H1 (cell line): ENCODE measurements around the gene HEPACAM. TPM values are rescaled to one million over a fixed set of nuclear protein-coding genes. Genes with fewer than 3 reads are reported as not detected.

Source experiments
- CTCF ChIA-PET: fragments of 300-600 bp; sonication (Branson Sonifier 250); formaldehyde crosslinking; loops from one replicate; lab custom pipeline; 2021; ENCODE audit not compliant: partially characterized antibody; lab: Charles Lee
- POLR2A ChIA-PET: fragments of 300-600 bp; sonication (Branson Sonifier 250); formaldehyde crosslinking; loops from one replicate; lab custom pipeline; 2021; ENCODE audit warnings: inconsistent platforms; ENCODE audit not compliant: partially characterized antibody; lab: Charles Lee
- DNase-seq, 2 experiments: peaks; one replicate each; pipeline versions ENCODE4 v3.0.0 to v3.0.0-alpha.2; 2010 to 2022; ENCODE audit warnings: low spot score in 2 of 2, low read depth in 1 of 2, mixed read lengths in 1 of 2
- FAIRE-seq: peaks from 2 replicates; lab custom pipeline; 2011; peaks lifted over from hg19 to GRCh38; lab: Jason Lieb, UNC
- H2AFZ ChIP-seq: 2 replicates; pipeline ENCODE4 v1.8.1; 2012; ENCODE audit warnings: low read length, inconsistent platforms
- H2AK5ac ChIP-seq: 2 replicates; pipeline ENCODE4 v1.6.1; 2013; ENCODE audit warnings: low read depth, low read length
- H2BK120ac ChIP-seq: replicated peaks from 2 replicates; pipeline ENCODE3; 2013; ENCODE audit warnings: low read depth, low read length, inconsistent platforms
- H2BK12ac ChIP-seq: 2 replicates; pipeline ENCODE4 v1.6.1; 2013; ENCODE audit warnings: low read depth, low read length
- H2BK15ac ChIP-seq: 2 replicates; pipeline ENCODE4 v1.6.1; 2013; ENCODE audit warnings: low read length
- H2BK20ac ChIP-seq: 2 replicates; pipeline ENCODE4 v1.6.1; 2013; ENCODE audit warnings: low read length
- H2BK5ac ChIP-seq: 2 replicates; pipeline ENCODE4 v1.6.1; 2013; ENCODE audit warnings: low read depth, low read length
- H3K14ac ChIP-seq: 2 replicates; pipeline ENCODE4 v1.6.1; 2013; ENCODE audit warnings: inconsistent platforms; ENCODE audit not compliant: insufficient read length
- H3K18ac ChIP-seq: 2 replicates; pipeline ENCODE4 v1.6.1; 2013; ENCODE audit warnings: low read length; ENCODE audit errors: extremely low read depth
- H3K23ac ChIP-seq: 2 replicates; pipeline ENCODE4 v1.6.1; 2013; ENCODE audit warnings: inconsistent platforms; ENCODE audit not compliant: insufficient read length
- H3K23me2 ChIP-seq: 2 replicates; pipeline ENCODE4 v1.6.1; 2013; ENCODE audit warnings: low read depth, low read length
- H3K27ac ChIP-seq: 2 replicates; pipeline ENCODE4 v1.6.1; 2011; ENCODE audit warnings: low read depth, low read length, inconsistent platforms
- H3K27me3 ChIP-seq, 4 experiments: replicated peaks in 1 of 4; 1 replicate in 1 of 4; 2 replicates in 3 of 4; pipeline versions ENCODE4 v1.6.1 to v1.8.1; 2011 to 2013; ENCODE audit warnings: low read length in 3 of 4, mild to moderate bottlenecking in 3 of 4, inconsistent platforms in 2 of 4, mixed read lengths in 2 of 4, moderate library complexity in 1 of 4; ENCODE audit not compliant: control insufficient read depth in 3 of 4, insufficient read depth in 3 of 4; ENCODE audit errors: extremely low read depth in 1 of 4
- H3K36me3 ChIP-seq, 4 experiments: 2 replicates each; pipeline versions ENCODE4 v1.6.1 to v1.8.1; 2011 to 2013; ENCODE audit warnings: mild to moderate bottlenecking in 4 of 4, low read length in 3 of 4, moderate library complexity in 2 of 4, control low read depth in 1 of 4, inconsistent platforms in 1 of 4; ENCODE audit not compliant: insufficient read depth in 4 of 4, control insufficient read depth in 2 of 4
- H3K4ac ChIP-seq: replicated peaks from 2 replicates; pipeline ENCODE3; 2013; ENCODE audit warnings: low read length, low read depth, mixed read lengths, inconsistent platforms; ENCODE audit not compliant: insufficient read length
- H3K4me1 ChIP-seq, 4 experiments: replicated peaks in 1 of 4; 1 replicate in 1 of 4; 2 replicates in 3 of 4; pipeline versions ENCODE4 v1.6.1 to v1.8.1; 2011 to 2013; ENCODE audit warnings: low read length in 3 of 4, inconsistent platforms in 2 of 4, mixed read lengths in 1 of 4; ENCODE audit not compliant: insufficient read depth in 4 of 4, control insufficient read depth in 3 of 4
- H3K4me2 ChIP-seq, 2 experiments: 2 replicates each; pipeline versions ENCODE4 v1.6.1 to v1.8.1; 2011 to 2013; ENCODE audit warnings: low read depth in 2 of 2, low read length in 2 of 2, control low read depth in 1 of 2, inconsistent platforms in 1 of 2, mild to moderate bottlenecking in 1 of 2; ENCODE audit not compliant: insufficient read depth in 1 of 2
- H3K4me3 ChIP-seq, 4 experiments: fragments of 200-600, 300-600 bp in 1 of 4; sonication (generic), shearing (Covaris generic), sonication (Bioruptor Twin) in 1 of 4; 2 replicates each; pipeline versions ENCODE4 v1.5.1 to v1.8.1; 2011 to 2016; ENCODE audit warnings: low read length in 4 of 4, low read depth in 3 of 4, control low read depth in 2 of 4, inconsistent platforms in 2 of 4, mild to moderate bottlenecking in 2 of 4, mixed read lengths in 1 of 4, moderate library complexity in 1 of 4; ENCODE audit not compliant: insufficient read depth in 2 of 4; ENCODE audit errors: extremely low read depth in 1 of 4
- H3K56ac ChIP-seq: replicated peaks from 2 replicates; pipeline ENCODE3; 2013; ENCODE audit warnings: low read depth, mild to moderate bottlenecking, mixed read lengths, low read length, inconsistent platforms; ENCODE audit not compliant: insufficient read length
- H3K79me1 ChIP-seq: 2 replicates; pipeline ENCODE4 v1.6.1; 2013; ENCODE audit warnings: low read depth, low read length, control low read depth
- H3K79me2 ChIP-seq, 2 experiments: 2 replicates each; pipeline versions ENCODE4 v1.6.1 to v1.8.1; 2012 to 2013; ENCODE audit warnings: low read length in 2 of 2, mild to moderate bottlenecking in 2 of 2, inconsistent platforms in 1 of 2; ENCODE audit not compliant: insufficient read depth in 2 of 2, control insufficient read depth in 1 of 2
- H3K9ac ChIP-seq, 4 experiments: replicated peaks in 1 of 4; 1 replicate in 1 of 4; 2 replicates in 3 of 4; pipeline versions ENCODE4 v1.6.1 to v1.8.1; 2011 to 2013; ENCODE audit warnings: low read depth in 3 of 4, low read length in 3 of 4, control low read depth in 2 of 4, mild to moderate bottlenecking in 2 of 4, moderate library complexity in 2 of 4, inconsistent platforms in 1 of 4; ENCODE audit errors: extremely low read depth in 1 of 4
- H3K9me3 ChIP-seq, 2 experiments: 2 replicates each; pipeline versions ENCODE4 v1.6.1 to v1.8.1; 2012 to 2013; ENCODE audit warnings: mild to moderate bottlenecking in 2 of 2, moderate library complexity in 2 of 2, control low read depth in 1 of 2, inconsistent platforms in 1 of 2, low read depth in 1 of 2, low read length in 1 of 2, mixed read lengths in 1 of 2; ENCODE audit not compliant: insufficient read depth in 2 of 2
- H4K20me1 ChIP-seq, 2 experiments: replicated peaks in 1 of 2; 2 replicates each; pipeline versions ENCODE3 to v1.8.1; 2011 to 2013; ENCODE audit warnings: inconsistent platforms in 2 of 2, low read length in 2 of 2, mild to moderate bottlenecking in 1 of 2; ENCODE audit not compliant: insufficient read depth in 2 of 2, control insufficient read depth in 1 of 2
- H4K5ac ChIP-seq: 2 replicates; pipeline ENCODE4 v1.6.1; 2013; ENCODE audit warnings: low read length, low read depth, mixed read lengths, inconsistent platforms; ENCODE audit not compliant: insufficient read length
- H4K8ac ChIP-seq: 2 replicates; pipeline ENCODE4 v1.8.0; 2013; ENCODE audit warnings: mild to moderate bottlenecking, moderate library complexity, low read length, inconsistent platforms; ENCODE audit not compliant: insufficient read depth; ENCODE audit errors: extremely low read depth
- H4K91ac ChIP-seq: replicated peaks from 2 replicates; pipeline ENCODE3; 2013; ENCODE audit warnings: low read length, mixed read lengths, inconsistent platforms; ENCODE audit not compliant: insufficient read length
- BACH1 ChIP-seq: IDR thresholded peaks from 2 replicates; pipeline ENCODE4 v1.6.1; 2012; ENCODE audit warnings: low read length, improper control_type of control experiment
- EP300 ChIP-seq, 2 experiments: IDR thresholded peaks; 1 replicate in 1 of 2; 2 replicates in 1 of 2; pipeline ENCODE4 v1.6.1; 2011 to 2012; ENCODE audit warnings: low read depth in 2 of 2, low read length in 2 of 2, mild to moderate bottlenecking in 2 of 2, borderline replicate concordance in 1 of 2, inconsistent platforms in 1 of 2, moderate library complexity in 1 of 2
- GABPA ChIP-seq: IDR thresholded peaks from 2 replicates; pipeline ENCODE4 v1.6.1; 2011; ENCODE audit warnings: mild to moderate bottlenecking, low read length, moderate library complexity, borderline replicate concordance; ENCODE audit not compliant: insufficient read depth
- POLR2AphosphoS5 ChIP-seq: IDR thresholded peaks from 2 replicates; pipeline ENCODE4 v1.6.1; 2011; ENCODE audit warnings: low read depth, low read length
- WGBS, 2 experiments: shearing (Covaris generic) in 1 of 2; methylation state at CpG; one replicate each; pipeline versions ENCODE4 v1.1.6 to v1.1.7; 2013 to 2015; ENCODE audit warnings: low lambda C conversion rate in 2 of 2, mixed read lengths in 2 of 2, inconsistent platforms in 1 of 2, low coverage in 1 of 2, missing lambda C conversion rate in 1 of 2; ENCODE audit not compliant: insufficient replicate concordance in 2 of 2, insufficient coverage in 1 of 2, insufficient read length in 1 of 2; ENCODE audit errors: extremely low coverage in 1 of 2, missing lambda C conversion rate in 1 of 2; 5-methylcytosine and 5-hydroxymethylcytosine counted together
- polyA plus RNA-seq, 7 experiments: library from polyadenylated mRNA; depleted of rRNA in 3 of 7; stranded (reverse) in 5 of 7; unstranded in 2 of 7; fragments of >200 nt in 5 of 7; fragments of 200-250 nt in 2 of 7; gene quantifications; 1 replicate in 5 of 7; 2 replicates in 1 of 7; 4 replicates in 1 of 7; pipeline versions ENCODE4 v1.2.1 to v1.2.3, GENCODE V29; 2011 to 2013; ENCODE audit warnings: missing spikeins in 2 of 7, mixed read lengths in 2 of 7
- total RNA-seq: library from RNA; stranded (reverse); fragmentation: NEBNext Ultra II Directional; extraction: Animal tissue kit (Norgen Biotek cat#: 25700); gene quantifications from 2 replicates; pipeline ENCODE4 v1.2.1, GENCODE V29; 2021

Gene HEPACAM
- total and polyA plus RNA-seq, 2 of the 8 experiments (the other 6 are each of a cell fraction or from before 2014, with no cell fraction given), result not detected

DNA sequence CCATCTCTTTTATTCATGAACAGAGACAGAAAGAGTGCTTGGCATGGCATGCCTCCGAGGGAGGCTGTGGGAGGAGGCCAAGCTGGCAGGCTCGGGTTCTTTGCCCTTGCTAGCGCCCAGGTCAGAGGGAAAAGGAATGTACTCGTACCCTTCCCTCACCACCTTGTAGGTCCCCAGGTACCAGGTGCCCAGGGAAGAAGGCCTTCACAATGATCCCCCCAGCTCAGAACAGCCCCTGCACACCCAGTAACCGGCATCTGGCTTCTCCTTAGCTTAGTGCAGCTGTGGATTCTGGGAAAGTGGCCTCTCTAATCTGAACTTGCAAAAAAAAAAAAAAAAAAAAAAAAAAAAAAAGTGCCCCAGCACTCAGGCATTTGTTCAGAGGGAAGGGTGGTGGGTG, 15.5 kb downstream of the HEPACAM start:
- Histone ChIP-seq H4K20me1 (no peaks in the 10 kb centered on the region), H3K4me2 (peak overlapping the region; percentile 67 to 69), H3K14ac (no peak overlapping the region), H3K23ac (no peak overlapping the region), H3K79me1 (no peaks in the 10 kb centered on the region), H2BK5ac (no peak overlapping the region), H3K4me3 (peak overlapping the region in 2 of 4 experiments; percentile 35 to 57; a peak in 4 of 8 replicates), H2BK120ac (no peak overlapping the region), H3K56ac (no peak overlapping the region), H3K79me2 (no peaks in the 10 kb centered on the region), H3K9ac (no peak overlapping the region), H3K4ac (no peak overlapping the region), H3K27ac (no peak overlapping the region), H3K4me1 (peaks cover 0 to 4% (median 2%) of the 10 kb centered on the region in 4 experiments; a peak in 3 of 7 replicates), H2BK20ac (no peak overlapping the region), H2AFZ (peak overlapping the region; percentile 83), H2BK15ac (no peak overlapping the region), H3K36me3 (no peaks in the 10 kb centered on the region), H4K91ac (peak overlapping the region; percentile 7), H3K18ac (no peak overlapping the region), H4K5ac (no peak overlapping the region), H3K23me2 (peaks cover 7% of the 10 kb centered on the region), H2BK12ac (no peak overlapping the region), H3K9me3 (no peaks in the 10 kb centered on the region), H2AK5ac (no peak overlapping the region), H3K27me3 (peaks cover 9 to 57% (median 44%) of the 10 kb centered on the region in 4 experiments), H4K8ac (no peak overlapping the region; the same call in 1 of the 2 replicates)
- ChIA-PET CTCF (interaction anchor here (0.9 to 3.8 kb wide), 12 partner anchors 9 to 221 kb away, joined by 3 to 16 read pairs (median 4); partner anchors contain the start of gene ROBO4), POLR2A (interaction anchor here (0.7 to 1.7 kb wide), 3 partner anchors 11 to 34 kb away, joined by 3 to 5 read pairs (median 4); partner anchors contain the start of gene CCDC15)
- FAIRE-seq, result no peak
- no peak for DNase-seq
- TF ChIP-seq BACH1 (no peak), EP300 (IDR thresholded peaks at IDR 0.05; ENCODE audit: borderline replicate concordance in 1 of 2, low read depth in 2 of 2, low read length in 2 of 2) (no peak), GABPA (no peak), POLR2AphosphoS5 (no peak)
- WGBS, 2 experiments, result 88% methylated on average over 5 of the region's 5 CpGs; no CpG with 5 or more reads in 1 of the 2 experiments
